Measurements from ENCODE around the gene HEATR1. TPM values are rescaled to one million over a fixed set of nuclear protein-coding genes. Genes with fewer than 3 reads are reported as not detected.

HEATR1 gene
- total and polyA plus RNA-seq, 4 donors: 3.3 to 19.4 (median 9.6) TPM

GRCh38 chr1:236568285-236568894 is 35.9 kb downstream of the HEATR1 start:
- DNase-seq (ENCODE audit: low spot score): no peak
- TF ChIP-seq HNF4A (conservative IDR thresholded peaks at IDR 0.05) (no peak), FOXA1 (IDR thresholded peaks at IDR 0.05) (no peak), TAF1 (conservative IDR thresholded peaks at IDR 0.05) (no peak)

GRCh38 chr1:236565530-236565929 is 38.8 kb downstream of the HEATR1 start:
- TF ChIP-seq NR2F2 (IDR thresholded peaks at IDR 0.05) (no peak), TAF1 (conservative IDR thresholded peaks at IDR 0.05) (no peak), ZBTB33 (IDR thresholded peaks at IDR 0.05) (no peak), EGR1 (IDR thresholded peaks at IDR 0.05; ENCODE audit: low read depth in 2 of 2) (no peak), FOXA1 (IDR thresholded peaks at IDR 0.05) (no peak), SP1 (IDR thresholded peaks at IDR 0.05) (no peak), YY1 (IDR thresholded peaks at IDR 0.05) (no peak), CTCF (IDR thresholded peaks at IDR 0.05; ENCODE audit: low read depth, low read length, missing input control) (no peak), REST (IDR thresholded peaks at IDR 0.05) (no peak), RXRA (IDR thresholded peaks at IDR 0.05) (no peak), HNF4A (conservative IDR thresholded peaks at IDR 0.05) (no peak), JUND (IDR thresholded peaks at IDR 0.05) (no peak), GABPA (IDR thresholded peaks at IDR 0.05 in 1 of 2, conservative IDR thresholded peaks at IDR 0.05 in 1 of 2) (no peak)
- DNase-seq (ENCODE audit: low spot score): no peak
- WGBS: 96% methylated on average over 5 of the region's 5 CpGs
- Histone ChIP-seq H3K9me3 (ENCODE audit: control insufficient read depth in 4 of 4, low read length in 3 of 4) (no peaks in the 10 kb centered on the region), H3K4me3 (ENCODE audit: low read depth in 1 of 3, low read length in 3 of 3) (no peak overlapping the region), H3K27me3 (ENCODE audit: control insufficient read depth in 4 of 4, insufficient read depth in 4 of 4, low read length in 3 of 4) (no peaks in the 10 kb centered on the region), H3K4me1 (ENCODE audit: control insufficient read depth in 4 of 4, insufficient read depth in 4 of 4, low read length in 3 of 4) (no peaks in the 10 kb centered on the region), H3K9ac (ENCODE audit: low read depth in 1 of 2, low read length in 2 of 2) (no peak overlapping the region), H3K36me3 (ENCODE audit: control insufficient read depth in 4 of 4, insufficient read depth in 3 of 4, low read depth in 1 of 4, low read length in 3 of 4) (peaks cover 2 to 65% (median 39%) of the 10 kb centered on the region in 4 donors), H3K27ac (ENCODE audit: low read depth in 1 of 2, low read length in 2 of 2) (no peak overlapping the region)

More at GRCh38 chr1:236568285-236568894, 35.9 kb downstream of the HEATR1 start:
- Histone ChIP-seq H3K9ac (ENCODE audit: low read depth in 1 of 2, low read length in 2 of 2) (no peak overlapping the region), H3K36me3 (ENCODE audit: control insufficient read depth in 4 of 4, insufficient read depth in 3 of 4, low read depth in 1 of 4, low read length in 3 of 4) (peaks cover 1 to 86% (median 61%) of the 10 kb centered on the region in 4 donors), H3K4me1 (ENCODE audit: control insufficient read depth in 4 of 4, insufficient read depth in 4 of 4, low read length in 3 of 4) (no peaks in the 10 kb centered on the region), H3K27ac (ENCODE audit: low read depth in 1 of 2, low read length in 2 of 2) (no peak overlapping the region), H3K27me3 (ENCODE audit: control insufficient read depth in 4 of 4, insufficient read depth in 4 of 4, low read length in 3 of 4) (no peaks in the 10 kb centered on the region), H3K9me3 (ENCODE audit: control insufficient read depth in 4 of 4, low read length in 3 of 4) (no peaks in the 10 kb centered on the region), H3K4me3 (ENCODE audit: low read depth in 1 of 3, low read length in 3 of 3) (no peak overlapping the region)
- WGBS: 83% methylated on average over 2 of the region's 2 CpGs

Measured in liver (tissue), 9 donors.